ENCODE measurements around the gene TSNAX. TPM values are rescaled to one million over a fixed set of nuclear protein-coding genes. Genes with fewer than 3 reads are reported as not detected.

The TSNAX gene
- total and polyA plus RNA-seq, 4 donors: 12.8 to 25.4 (median 19.6) TPM

DNA sequence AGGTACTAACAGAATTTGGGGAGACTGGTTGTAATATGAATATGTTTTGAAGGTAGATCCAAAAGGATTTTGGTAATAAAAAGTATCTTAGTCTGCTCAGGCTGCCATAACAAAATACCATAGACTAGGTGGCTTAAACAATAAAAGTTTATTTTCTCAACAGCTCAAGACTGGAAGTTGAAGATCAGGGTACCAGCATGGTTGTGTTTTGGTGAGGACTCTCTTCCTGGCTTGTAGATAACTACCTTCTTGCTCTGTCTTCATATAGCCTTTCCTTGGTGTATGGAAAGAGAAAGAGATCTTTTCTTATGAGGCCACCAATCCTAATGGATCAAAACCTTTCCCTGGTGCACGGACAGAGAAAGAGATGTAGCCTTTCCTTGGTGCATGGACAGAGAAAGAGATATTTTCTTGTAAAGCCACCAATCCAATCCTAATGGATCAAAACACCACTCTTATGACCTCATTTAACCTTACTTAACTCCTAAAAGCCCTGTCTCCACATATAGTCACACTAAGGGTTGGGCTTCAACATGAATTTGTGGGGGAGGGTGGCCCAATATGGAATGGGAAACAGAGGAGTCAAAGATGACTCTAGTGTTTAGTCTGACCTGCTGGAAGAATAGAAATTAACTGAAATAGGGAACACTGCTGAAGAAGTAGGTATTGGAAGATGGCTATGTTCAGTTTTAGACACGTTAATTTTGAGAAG lies 5.4 kb upstream of the TSNAX start:
- Histone ChIP-seq H3K27ac (ENCODE audit: low read depth in 1 of 2, low read length in 2 of 2) (no peak overlapping the region), H3K9ac (ENCODE audit: low read depth in 1 of 2, low read length in 2 of 2) (no peak overlapping the region), H3K9me3 (ENCODE audit: control insufficient read depth in 4 of 4, low read length in 3 of 4) (no peaks in the 10 kb centered on the region), H3K27me3 (ENCODE audit: control insufficient read depth in 4 of 4, insufficient read depth in 4 of 4, low read length in 3 of 4) (no peaks in the 10 kb centered on the region), H3K4me3 (ENCODE audit: low read depth in 1 of 3, low read length in 3 of 3) (no peak overlapping the region), H3K4me1 (ENCODE audit: control insufficient read depth in 4 of 4, insufficient read depth in 4 of 4, low read length in 3 of 4) (peaks cover 0 to 7% (median 0%) of the 10 kb centered on the region in 4 donors), H3K36me3 (ENCODE audit: control insufficient read depth in 4 of 4, insufficient read depth in 3 of 4, low read depth in 1 of 4, low read length in 3 of 4) (no peaks in the 10 kb centered on the region)
- WGBS: 96% methylated on average over 2 of the region's 2 CpGs
- no peak for DNase-seq (ENCODE audit: low spot score)
- TF ChIP-seq HNF4G (IDR thresholded peaks at IDR 0.05) (no peak), RAD21 (IDR thresholded peaks at IDR 0.05) (no peak)

DNA sequence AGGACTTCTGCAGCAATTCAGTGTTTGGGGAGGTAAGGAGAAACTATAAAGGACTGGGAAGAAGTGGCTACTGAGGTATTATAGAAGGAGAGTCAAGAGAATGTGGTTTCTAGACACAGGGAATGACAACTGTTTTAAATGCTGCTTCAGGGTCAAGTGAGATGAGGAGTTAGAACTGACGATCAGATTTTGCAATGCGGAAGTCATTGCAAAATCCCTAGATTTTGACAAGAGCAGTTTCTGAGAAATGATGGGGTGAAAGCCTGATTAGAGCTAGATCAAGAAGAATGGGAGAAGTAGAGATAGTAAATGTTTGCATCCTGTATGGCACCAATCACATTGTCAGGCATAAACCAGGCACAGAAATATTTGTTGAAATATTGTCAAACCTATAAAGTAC lies 4.7 kb upstream of the TSNAX start:
- Histone ChIP-seq H3K4me3 (ENCODE audit: low read depth in 1 of 3, low read length in 3 of 3) (no peak overlapping the region), H3K36me3 (ENCODE audit: control insufficient read depth in 4 of 4, insufficient read depth in 3 of 4, low read depth in 1 of 4, low read length in 3 of 4) (no peaks in the 10 kb centered on the region), H3K27ac (ENCODE audit: low read depth in 1 of 2, low read length in 2 of 2) (no peak overlapping the region), H3K4me1 (ENCODE audit: control insufficient read depth in 4 of 4, insufficient read depth in 4 of 4, low read length in 3 of 4) (peaks cover 0 to 7% (median 0%) of the 10 kb centered on the region in 4 donors), H3K9ac (ENCODE audit: low read depth in 1 of 2, low read length in 2 of 2) (no peak overlapping the region), H3K27me3 (ENCODE audit: control insufficient read depth in 4 of 4, insufficient read depth in 4 of 4, low read length in 3 of 4) (no peaks in the 10 kb centered on the region), H3K9me3 (ENCODE audit: control insufficient read depth in 4 of 4, low read length in 3 of 4) (no peaks in the 10 kb centered on the region)
- TF ChIP-seq EGR1 (IDR thresholded peaks at IDR 0.05; ENCODE audit: low read depth in 2 of 2): no peak
- TF ChIP-seq FOXA2 (IDR thresholded peaks at IDR 0.05): no peak
- TF ChIP-seq, protein P1, sequence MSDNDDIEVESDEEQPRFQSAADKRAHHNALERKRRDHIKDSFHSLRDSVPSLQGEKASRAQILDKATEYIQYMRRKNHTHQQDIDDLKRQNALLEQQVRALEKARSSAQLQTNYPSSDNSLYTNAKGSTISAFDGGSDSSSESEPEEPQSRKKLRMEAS (IDR thresholded peaks at IDR 0.05): no peak
- no peak for TF ChIP-seq YY1 (IDR thresholded peaks at IDR 0.05)
- TF ChIP-seq SP1 (IDR thresholded peaks at IDR 0.05): no peak
- no peak for TF ChIP-seq RXRA (IDR thresholded peaks at IDR 0.05)
- TF ChIP-seq GABPA (IDR thresholded peaks at IDR 0.05 in 1 of 2, conservative IDR thresholded peaks at IDR 0.05 in 1 of 2): no peak
- TF ChIP-seq, protein P2, sequence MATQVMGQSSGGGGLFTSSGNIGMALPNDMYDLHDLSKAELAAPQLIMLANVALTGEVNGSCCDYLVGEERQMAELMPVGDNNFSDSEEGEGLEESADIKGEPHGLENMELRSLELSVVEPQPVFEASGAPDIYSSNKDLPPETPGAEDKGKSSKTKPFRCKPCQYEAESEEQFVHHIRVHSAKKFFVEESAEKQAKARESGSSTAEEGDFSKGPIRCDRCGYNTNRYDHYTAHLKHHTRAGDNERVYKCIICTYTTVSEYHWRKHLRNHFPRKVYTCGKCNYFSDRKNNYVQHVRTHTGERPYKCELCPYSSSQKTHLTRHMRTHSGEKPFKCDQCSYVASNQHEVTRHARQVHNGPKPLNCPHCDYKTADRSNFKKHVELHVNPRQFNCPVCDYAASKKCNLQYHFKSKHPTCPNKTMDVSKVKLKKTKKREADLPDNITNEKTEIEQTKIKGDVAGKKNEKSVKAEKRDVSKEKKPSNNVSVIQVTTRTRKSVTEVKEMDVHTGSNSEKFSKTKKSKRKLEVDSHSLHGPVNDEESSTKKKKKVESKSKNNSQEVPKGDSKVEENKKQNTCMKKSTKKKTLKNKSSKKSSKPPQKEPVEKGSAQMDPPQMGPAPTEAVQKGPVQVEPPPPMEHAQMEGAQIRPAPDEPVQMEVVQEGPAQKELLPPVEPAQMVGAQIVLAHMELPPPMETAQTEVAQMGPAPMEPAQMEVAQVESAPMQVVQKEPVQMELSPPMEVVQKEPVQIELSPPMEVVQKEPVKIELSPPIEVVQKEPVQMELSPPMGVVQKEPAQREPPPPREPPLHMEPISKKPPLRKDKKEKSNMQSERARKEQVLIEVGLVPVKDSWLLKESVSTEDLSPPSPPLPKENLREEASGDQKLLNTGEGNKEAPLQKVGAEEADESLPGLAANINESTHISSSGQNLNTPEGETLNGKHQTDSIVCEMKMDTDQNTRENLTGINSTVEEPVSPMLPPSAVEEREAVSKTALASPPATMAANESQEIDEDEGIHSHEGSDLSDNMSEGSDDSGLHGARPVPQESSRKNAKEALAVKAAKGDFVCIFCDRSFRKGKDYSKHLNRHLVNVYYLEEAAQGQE (IDR thresholded peaks at IDR 0.05): no peak
- TF ChIP-seq, protein P3, sequence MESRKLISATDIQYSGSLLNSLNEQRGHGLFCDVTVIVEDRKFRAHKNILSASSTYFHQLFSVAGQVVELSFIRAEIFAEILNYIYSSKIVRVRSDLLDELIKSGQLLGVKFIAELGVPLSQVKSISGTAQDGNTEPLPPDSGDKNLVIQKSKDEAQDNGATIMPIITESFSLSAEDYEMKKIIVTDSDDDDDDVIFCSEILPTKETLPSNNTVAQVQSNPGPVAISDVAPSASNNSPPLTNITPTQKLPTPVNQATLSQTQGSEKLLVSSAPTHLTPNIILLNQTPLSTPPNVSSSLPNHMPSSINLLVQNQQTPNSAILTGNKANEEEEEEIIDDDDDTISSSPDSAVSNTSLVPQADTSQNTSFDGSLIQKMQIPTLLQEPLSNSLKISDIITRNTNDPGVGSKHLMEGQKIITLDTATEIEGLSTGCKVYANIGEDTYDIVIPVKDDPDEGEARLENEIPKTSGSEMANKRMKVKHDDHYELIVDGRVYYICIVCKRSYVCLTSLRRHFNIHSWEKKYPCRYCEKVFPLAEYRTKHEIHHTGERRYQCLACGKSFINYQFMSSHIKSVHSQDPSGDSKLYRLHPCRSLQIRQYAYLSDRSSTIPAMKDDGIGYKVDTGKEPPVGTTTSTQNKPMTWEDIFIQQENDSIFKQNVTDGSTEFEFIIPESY (IDR thresholded peaks at IDR 0.05): no peak
- TF ChIP-seq TAF1 (conservative IDR thresholded peaks at IDR 0.05): no peak
- no peak for TF ChIP-seq FOXA1 (IDR thresholded peaks at IDR 0.05)
- TF ChIP-seq JUND (IDR thresholded peaks at IDR 0.05): no peak
- TF ChIP-seq, protein P4, sequence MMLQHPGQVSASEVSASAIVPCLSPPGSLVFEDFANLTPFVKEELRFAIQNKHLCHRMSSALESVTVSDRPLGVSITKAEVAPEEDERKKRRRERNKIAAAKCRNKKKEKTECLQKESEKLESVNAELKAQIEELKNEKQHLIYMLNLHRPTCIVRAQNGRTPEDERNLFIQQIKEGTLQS (IDR thresholded peaks at IDR 0.05): no peak
- TF ChIP-seq NR2F2 (IDR thresholded peaks at IDR 0.05): no peak
- no peak for TF ChIP-seq HNF4G (IDR thresholded peaks at IDR 0.05)
- TF ChIP-seq, protein P5, sequence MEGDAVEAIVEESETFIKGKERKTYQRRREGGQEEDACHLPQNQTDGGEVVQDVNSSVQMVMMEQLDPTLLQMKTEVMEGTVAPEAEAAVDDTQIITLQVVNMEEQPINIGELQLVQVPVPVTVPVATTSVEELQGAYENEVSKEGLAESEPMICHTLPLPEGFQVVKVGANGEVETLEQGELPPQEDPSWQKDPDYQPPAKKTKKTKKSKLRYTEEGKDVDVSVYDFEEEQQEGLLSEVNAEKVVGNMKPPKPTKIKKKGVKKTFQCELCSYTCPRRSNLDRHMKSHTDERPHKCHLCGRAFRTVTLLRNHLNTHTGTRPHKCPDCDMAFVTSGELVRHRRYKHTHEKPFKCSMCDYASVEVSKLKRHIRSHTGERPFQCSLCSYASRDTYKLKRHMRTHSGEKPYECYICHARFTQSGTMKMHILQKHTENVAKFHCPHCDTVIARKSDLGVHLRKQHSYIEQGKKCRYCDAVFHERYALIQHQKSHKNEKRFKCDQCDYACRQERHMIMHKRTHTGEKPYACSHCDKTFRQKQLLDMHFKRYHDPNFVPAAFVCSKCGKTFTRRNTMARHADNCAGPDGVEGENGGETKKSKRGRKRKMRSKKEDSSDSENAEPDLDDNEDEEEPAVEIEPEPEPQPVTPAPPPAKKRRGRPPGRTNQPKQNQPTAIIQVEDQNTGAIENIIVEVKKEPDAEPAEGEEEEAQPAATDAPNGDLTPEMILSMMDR (IDR thresholded peaks at IDR 0.05; ENCODE audit: low read depth, low read length, missing input control): no peak
- no peak for TF ChIP-seq HNF4A (conservative IDR thresholded peaks at IDR 0.05)
- no peak for TF ChIP-seq RAD21 (IDR thresholded peaks at IDR 0.05)
- DNase-seq (ENCODE audit: low spot score): no peak
- WGBS: 79% methylated on average over 2 of the region's 2 CpGs

Data from liver (tissue), 9 donors.